Activated naive CD8-positive, alpha-beta T cell treated with anti-CD3 and anti-CD28 coated beads, Interleukin-2, amount 50 U/mL, for 16 hours (primary cell): ENCODE measurements around the gene GOLGA7B.

ENCODE experiments used
- DNase-seq: peaks from one replicate; pipeline ENCODE4 v3.0.0-alpha.2; 2020; ENCODE audit warnings: low read depth, low spot score

Gene GOLGA7B

DNA sequence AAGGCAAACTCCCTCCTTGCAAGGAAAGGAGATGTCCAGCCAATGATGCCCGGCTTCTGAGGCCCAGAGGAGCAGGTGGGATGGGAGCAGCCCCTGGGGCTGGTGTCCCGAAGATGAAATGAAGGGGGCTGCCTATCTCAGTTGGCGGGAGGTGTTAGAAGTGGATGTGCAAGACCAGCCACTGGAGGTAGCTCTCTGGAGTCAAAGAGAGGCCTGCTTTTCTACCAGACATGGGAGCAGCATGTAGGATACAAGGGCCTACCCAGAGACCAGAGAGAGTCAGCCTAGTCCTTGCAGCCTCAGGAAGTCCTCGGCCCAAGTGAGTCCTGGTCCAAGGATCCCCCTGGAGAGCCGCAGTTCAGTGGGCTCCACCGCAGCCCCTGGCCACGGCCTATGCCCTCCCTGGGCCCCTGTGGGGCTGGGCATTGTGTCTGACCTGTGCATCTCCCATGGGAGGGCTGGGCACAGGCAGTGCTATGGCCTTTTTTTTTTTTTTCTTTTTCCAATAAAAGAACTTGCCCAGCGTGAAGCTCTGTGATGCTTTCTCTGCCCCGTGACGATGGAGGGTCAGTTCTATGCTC lies 17.7 kb downstream of the GOLGA7B start:
- no peak for DNase-seq

- DNase-seq, result no peak
Measured at GRCh38 chr10:97868134-97868685, 18.6 kb downstream of the GOLGA7B start.

DNA sequence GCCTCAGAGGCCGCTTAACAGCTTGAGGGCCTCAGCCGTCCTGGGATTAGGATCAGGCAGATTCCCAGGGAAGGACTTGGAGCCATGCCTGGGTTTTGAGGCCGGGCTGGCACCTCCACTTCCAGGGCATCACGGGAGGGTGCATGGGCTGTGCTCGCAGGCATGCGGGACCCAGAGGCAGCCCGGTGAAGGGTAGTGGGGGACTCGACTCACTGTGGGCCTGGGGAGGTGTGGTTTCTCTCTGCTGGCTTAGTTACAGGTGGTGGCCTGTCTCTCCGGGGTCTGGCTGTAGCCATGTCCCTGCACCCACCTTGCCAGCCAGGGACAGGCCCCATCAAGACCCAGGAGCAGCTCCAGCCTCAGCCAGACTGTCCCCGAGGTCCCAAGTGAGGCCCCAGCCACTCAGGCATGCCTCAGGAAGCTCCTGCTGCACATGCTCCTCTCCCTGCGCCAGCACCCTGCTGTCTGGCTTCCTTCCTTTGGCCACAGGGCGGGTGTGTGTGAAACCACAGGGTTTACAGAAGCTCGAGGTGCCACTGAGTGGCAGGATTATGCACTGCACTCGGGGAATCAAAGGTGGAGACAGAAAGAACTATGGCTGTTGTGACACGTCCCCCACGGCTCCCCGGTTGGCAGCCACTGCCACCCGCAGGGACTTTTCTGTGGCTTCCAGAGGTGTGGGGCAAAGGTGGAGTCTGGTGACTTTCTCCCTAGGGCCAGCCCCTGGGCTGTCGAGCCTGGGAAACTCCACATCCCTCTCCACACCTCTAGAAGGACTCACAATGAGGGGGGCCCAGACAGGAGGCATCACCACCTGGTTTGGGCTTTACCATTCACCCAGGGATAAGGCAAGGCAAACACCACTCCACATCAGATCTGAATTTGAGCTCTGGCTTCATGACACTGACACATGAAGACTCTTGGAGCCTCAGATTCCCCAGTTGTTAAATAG lies 19.7 kb downstream of the GOLGA7B start:
- peak; percentile 61 for DNase-seq

DNA sequence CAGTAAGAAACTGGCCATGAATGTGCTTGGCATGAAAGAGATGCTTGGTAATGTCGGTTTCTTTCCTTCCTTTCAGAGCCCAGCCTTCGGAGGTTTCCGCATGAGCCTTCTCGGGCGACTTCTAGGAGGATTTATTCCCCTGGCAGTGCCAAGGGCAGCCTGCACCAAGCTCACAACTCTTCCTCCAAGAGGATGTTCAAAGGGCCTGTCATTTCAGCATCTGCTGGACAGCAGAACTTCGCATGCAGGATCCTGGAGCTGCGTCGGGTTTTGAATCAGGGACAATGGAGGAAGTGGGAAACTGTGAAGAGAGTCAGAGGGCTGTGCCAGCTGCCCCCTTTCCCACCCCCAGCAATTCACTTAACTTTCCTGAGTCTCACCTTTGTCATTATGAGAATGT lies 21.3 kb downstream of the GOLGA7B start:
- no peak for DNase-seq

DNA sequence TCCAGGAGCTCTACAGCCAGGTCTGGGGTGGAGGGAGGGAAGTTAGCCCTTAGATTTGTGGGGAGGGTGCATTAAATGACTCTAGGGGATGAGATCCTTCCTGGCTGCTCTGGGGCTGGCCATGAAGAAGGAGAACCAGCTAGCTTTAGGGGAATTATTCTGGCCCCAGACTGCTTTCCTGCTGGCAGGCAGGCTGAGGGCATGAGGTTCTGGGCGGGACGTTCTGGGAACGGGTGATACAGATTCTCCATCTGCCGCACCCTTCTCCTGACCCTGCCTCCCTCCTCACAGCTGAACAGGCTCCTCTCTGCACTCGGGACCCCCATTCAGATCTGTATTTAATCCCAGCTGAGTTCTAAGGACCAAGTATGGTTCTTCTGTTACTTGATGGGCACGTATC lies 23.9 kb downstream of the GOLGA7B start:
- DNase-seq, result no peak

DNA sequence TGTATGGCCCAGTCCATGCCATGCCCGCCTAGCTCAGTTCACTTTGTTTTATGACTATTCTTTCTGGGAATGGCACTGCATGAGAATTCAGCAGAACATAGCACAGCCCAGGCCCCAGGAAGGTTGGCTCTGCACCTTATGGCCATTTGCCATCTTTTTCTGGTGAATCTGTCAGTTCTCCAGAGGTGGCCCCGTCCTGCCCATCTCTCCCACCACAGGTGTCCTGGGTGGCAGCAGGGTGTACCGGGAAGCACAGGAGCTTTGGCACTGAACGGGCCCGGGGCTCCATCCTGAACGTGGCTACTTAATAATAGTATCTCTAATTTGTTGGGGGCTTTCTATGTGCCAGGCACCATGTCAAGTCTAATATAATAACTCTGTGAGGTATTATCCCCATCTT lies 24.7 kb downstream of the GOLGA7B start:
- no peak for DNase-seq

GRCh38 chr10:97875391-97875790 lies 25.7 kb downstream of the GOLGA7B start:
- no peak for DNase-seq

GRCh38 chr10:97876402-97876801 lies 26.8 kb downstream of the GOLGA7B start:
- DNase-seq, result no peak

DNA sequence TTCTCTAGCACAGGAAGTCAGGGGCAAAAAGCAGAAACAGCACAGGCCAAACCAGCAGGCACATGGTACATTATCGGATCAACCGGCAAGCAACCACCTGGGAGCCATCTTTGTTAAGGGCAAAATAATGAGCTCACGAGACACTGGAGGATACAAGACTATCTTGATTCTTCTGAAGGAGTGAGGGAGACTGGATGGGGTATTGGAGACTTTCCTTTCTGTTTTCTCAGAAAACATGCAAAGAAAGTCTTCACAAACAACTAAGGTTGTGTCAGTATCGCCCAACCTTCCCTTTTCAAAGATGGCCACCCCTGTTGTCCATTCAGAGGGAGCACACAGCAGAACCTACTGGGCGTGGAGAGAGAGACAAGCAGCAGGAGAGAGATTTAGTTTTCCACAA lies 29.6 kb downstream of the GOLGA7B start:
- no peak for DNase-seq

GRCh38 chr10:97880109-97880508 lies 30.5 kb downstream of the GOLGA7B start:
- no peak for DNase-seq

DNA sequence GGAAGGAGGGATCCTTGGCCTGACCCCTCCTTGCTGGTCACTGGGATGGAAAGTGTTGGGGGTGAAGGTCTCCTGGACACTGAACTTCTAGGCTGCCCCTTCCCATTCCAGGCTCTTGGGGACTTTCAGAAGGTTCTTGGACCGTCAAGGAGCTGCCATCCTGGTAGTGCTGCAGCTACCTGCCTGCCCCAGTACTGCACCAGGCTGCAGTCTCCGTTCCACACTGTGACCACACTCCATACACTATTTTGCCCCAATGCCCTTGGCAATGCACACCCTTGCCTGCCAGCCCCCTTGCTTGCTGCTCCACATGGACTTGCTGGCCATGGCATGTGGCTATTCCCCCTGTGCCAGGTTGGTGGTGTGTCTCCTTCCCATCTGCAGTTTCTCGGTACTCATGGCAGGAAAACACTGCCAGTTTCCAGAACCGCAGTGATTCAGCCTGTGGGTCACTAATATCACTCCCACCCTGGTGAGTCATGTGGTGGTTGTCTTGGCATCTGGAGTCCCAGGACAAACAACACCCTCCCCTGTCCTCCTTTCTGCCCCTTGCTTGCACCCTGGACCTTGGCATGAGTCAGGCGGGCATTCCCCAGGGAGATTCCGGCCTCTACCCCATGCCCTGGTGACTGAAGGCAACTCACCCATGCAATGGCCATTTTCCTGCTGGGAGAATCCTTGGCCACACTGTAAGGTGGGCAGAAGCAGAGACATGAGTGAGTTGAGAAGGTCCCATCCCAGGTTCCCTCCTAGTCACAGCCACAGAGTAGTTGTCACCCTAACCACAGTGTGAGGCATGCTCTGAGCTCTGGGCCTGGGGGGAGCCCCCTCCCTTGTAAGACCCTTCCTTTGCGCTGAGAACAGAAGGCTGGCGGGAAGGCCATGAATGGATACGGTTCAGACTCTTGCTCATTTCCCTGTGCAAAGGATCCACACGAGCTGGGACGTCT lies 32.8 kb downstream of the GOLGA7B start:
- DNase-seq, result no peak

GRCh38 chr10:97883092-97883485 lies 33.4 kb downstream of the GOLGA7B start:
- no peak for DNase-seq

GRCh38 chr10:97886286-97886685 lies 36.6 kb downstream of the GOLGA7B start:
- no peak for DNase-seq

GRCh38 chr10:97887399-97887798 lies 37.8 kb downstream of the GOLGA7B start:
- DNase-seq, result no peak

DNA sequence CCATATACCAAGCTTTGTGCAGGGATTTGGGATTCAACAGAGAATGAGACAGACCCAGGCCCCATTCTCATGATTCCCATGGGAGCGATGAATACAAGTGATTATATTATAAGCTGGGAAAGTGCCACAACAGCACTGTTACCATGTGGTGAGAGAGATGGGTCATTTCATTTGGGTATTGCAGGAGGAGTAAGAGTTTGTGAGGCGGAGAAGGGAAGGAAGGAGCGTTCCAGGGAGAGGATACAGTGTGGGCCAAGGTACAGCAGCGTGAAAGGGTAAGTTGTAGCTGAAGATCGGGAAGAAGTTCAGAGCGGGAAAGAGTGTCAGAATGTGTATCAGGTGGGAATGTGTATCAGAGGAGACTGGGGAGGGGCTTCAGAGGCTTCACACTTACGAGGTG lies 38.5 kb downstream of the GOLGA7B start:
- no peak for DNase-seq

DNA sequence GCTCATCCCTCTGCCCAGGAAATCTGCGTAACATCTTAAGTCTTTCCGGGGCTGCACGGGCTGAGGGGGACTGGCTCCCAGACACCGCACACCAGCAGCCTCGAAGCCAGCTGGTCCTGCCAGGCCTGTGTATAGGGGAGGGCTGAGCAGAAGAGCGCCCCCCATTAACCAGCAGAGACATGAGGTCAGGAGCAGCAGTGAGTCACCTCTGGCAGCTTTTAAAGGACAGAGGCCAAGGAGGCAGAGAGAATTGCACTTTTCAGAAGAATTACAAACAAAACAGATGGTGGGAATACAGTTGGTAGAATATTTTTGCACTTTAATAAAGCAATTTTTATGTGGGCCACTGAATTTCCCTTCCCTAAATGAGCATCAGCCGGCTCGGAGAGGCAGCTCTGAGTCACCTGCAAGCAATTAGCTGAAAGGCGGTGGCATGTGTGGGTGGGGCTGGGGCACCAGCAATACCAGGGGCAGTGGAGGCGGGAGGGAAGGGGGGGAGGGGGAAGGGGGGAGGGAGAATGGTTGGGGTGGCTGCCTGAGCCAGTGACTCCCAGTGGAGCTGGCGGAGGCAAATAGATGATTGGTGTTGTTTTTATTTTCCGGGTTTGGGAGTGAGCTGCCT lies 39.1 kb downstream of the GOLGA7B start:
- no peak for DNase-seq

GRCh38 chr10:97889461-97890265 lies 40.0 kb downstream of the GOLGA7B start:
- DNase-seq, result no peak

DNA sequence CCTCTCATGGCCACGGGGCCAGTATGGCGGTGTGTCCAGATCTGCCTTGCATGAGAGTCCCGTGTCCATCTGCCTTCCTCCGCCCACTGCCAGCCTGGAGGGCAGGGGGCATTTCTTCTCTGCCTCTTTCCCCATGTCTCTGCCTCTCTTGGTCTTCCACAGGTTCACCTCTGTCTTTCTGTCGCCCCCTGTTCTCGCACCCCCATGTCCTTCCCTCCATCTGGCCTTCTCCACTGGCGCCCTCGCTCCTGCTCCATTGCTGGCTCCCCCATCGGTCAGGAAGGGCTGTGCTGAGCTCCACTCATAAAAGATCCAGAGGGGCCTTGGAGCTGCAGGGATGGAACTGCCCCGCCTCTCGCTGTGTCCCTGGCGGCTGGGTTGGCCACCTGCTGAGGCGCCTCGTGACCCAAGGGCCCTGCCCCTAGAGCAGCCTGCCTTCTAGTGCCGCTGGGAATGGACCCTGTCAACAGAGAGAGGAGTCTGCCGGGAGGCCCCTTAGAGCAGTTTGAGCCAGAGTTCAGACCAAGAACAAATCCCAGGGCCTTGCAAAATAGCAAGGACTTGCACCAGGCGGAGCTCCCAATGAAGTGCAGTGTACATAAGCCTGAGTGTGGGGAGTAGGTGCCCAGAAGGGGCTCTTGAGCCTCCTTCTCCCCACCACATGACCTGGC lies 42.0 kb downstream of the GOLGA7B start:
- DNase-seq, result no peak

- no peak for DNase-seq
Measured at GRCh38 chr10:97892506-97892905, 42.9 kb downstream of the GOLGA7B start.

- no peak for DNase-seq
Measured at GRCh38 chr10:97892939-97893338, 43.3 kb downstream of the GOLGA7B start.
